Measurements from ENCODE around the gene GARRE1.
"Not testable (repeated sequence)": the region's sequence is repeated elsewhere in the genome, so short reads cannot be mapped to it uniquely, and the experiment has no call there.

The GARRE1 gene, protein sequence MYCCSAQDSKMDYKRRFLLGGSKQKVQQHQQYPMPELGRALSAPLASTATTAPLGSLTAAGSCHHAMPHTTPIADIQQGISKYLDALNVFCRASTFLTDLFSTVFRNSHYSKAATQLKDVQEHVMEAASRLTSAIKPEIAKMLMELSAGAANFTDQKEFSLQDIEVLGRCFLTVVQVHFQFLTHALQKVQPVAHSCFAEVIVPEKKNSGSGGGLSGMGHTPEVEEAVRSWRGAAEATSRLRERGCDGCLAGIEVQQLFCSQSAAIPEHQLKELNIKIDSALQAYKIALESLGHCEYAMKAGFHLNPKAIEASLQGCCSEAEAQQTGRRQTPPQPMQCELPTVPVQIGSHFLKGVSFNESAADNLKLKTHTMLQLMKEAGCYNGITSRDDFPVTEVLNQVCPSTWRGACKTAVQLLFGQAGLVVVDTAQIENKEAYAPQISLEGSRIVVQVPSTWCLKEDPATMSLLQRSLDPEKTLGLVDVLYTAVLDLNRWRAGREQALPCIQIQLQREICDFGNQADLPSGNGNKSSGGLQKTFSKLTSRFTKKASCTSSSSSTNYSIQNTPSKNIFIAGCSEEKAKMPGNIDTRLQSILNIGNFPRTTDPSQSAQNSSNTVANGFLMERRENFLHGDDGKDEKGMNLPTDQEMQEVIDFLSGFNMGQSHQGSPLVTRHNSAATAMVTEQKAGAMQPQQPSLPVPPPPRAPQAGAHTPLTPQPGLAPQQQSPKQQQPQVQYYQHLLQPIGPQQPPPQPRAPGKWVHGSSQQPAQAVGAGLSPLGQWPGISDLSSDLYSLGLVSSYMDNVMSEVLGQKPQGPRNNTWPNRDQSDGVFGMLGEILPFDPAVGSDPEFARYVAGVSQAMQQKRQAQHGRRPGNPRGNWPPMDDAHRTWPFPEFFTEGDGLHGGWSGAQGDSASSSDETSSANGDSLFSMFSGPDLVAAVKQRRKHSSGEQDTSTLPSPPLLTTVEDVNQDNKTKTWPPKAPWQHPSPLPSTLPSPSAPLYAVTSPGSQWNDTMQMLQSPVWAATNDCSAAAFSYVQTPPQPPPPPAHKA (N-terminal part only)

GRCh38 chr19:34254046-34254697 is at the start of gene GARRE1:
GARRE1 (plus strand) TSS chr19:34254554; CDS start chr19:34300474, 45,920 bp downstream.
- DNase-seq, result peak; percentile 84 to 86 (median 85)

GRCh38 chr19:34205324-34205723 is 49.0 kb upstream of the GARRE1 start:
- DNase-seq, result not testable (repeated sequence)

GRCh38 chr19:34208291-34208884 is 46.0 kb upstream of the GARRE1 start:
- no peak for DNase-seq

DNA sequence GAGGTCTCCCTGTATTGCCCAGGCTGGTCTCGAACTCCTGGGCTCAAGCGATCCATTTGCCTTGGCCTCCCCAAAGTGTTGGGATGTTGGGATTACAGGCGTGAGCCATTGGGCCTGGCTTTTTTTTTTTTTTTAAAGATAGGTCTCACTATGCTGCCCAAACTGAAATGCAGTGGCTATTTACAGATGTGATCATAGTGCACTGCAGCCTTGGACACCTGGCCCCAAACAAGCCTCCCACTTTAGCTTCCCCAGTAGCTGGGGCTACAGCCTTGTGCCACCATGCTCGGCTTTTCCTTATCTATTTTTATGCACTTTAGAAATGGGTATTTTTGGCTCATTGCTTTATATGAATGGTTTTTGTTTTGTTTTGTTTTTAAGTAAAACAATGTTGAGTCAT is 44.6 kb upstream of the GARRE1 start:
- no peak for DNase-seq

DNA sequence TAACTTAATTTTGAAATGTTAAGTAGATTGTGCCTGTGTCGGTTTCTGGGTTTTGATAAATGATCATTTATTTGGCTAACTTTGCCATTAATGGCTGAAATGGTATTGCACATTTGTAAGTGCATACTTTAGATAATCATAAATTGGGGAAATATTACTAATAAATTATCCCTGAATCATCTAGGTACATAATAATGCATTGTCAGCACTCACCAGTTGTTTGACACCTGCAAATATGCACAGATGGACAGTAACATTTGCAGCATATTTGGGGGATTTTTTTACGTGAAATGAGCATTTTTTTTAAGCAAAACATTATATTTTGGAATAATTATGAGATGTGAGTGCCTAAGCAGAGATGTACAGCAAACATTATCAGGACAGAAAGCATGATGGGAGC is 41.1 kb upstream of the GARRE1 start:
- no peak for DNase-seq

DNA sequence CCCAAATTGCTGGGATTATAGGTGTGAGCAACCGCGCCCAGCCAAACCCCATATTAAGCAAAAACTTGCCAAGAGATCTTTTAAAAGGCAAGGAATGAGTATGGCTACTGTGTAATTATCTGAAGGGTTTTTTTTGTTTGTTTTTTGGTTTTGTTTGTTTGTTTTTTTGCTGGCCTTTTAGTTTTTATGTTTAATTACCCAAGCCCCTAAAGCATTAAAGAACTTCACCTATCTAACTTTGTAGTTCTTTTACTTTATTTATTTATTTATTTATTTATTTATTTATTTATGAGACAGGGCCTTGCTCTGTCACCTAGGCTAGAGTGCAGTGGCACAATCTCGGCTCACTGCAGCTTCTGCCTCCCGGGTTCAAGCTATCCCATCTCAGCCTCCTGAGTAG is 40.3 kb upstream of the GARRE1 start:
- peak in 1 of 3 experiments; percentile 8 for DNase-seq

DNA sequence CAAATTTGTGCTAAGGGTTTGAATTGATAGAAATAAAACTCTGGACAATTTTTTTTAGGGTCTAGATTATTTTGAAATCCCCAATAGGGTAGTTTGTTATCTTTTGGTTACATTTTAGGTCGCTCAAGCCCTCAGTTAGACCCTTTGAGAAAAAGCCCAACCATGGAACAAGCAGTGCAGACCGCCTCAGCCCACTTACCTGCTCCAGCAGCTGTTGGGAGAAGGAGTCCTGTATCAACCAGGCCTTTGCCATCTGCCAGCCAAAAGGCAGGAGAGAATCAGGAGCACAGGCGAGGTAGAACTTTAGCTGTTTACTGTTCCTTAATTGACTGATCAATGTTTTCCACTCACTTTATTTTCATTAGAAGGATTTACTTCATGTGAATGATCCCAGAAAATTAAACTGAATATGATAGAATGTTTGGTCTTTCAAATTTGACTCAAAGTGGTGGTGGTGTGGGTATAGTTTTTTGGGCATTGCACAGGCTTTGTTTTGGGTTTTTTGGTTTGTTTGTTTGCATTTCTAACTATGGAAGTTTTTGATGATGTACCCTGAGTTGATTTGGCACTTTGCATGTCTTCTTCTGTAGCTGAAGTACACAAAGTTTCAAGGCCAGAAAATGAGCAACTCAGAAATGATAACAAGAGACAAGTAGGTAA is 39.2 kb upstream of the GARRE1 start:
- DNase-seq, result no peak

DNA sequence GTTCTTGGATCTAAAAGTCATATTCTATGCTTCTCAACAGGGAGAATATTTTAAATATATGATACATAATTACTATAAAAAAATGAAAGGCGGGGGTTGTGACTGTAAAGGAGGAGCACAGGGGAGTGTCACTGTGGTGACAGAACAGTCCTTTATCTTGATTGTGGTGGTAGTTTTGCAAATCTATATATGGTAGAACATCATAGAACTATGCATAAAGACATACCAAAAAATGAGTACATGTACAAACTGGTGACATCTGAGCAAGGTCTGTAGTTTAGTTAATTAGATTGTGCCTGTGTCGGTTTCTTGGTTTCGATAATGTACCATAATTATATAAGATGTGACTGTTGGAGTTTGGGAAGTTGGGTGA is 38.7 kb upstream of the GARRE1 start:
- DNase-seq, result no peak

GRCh38 chr19:34216745-34217219 is 37.6 kb upstream of the GARRE1 start:
- DNase-seq, result not testable (repeated sequence)

DNA sequence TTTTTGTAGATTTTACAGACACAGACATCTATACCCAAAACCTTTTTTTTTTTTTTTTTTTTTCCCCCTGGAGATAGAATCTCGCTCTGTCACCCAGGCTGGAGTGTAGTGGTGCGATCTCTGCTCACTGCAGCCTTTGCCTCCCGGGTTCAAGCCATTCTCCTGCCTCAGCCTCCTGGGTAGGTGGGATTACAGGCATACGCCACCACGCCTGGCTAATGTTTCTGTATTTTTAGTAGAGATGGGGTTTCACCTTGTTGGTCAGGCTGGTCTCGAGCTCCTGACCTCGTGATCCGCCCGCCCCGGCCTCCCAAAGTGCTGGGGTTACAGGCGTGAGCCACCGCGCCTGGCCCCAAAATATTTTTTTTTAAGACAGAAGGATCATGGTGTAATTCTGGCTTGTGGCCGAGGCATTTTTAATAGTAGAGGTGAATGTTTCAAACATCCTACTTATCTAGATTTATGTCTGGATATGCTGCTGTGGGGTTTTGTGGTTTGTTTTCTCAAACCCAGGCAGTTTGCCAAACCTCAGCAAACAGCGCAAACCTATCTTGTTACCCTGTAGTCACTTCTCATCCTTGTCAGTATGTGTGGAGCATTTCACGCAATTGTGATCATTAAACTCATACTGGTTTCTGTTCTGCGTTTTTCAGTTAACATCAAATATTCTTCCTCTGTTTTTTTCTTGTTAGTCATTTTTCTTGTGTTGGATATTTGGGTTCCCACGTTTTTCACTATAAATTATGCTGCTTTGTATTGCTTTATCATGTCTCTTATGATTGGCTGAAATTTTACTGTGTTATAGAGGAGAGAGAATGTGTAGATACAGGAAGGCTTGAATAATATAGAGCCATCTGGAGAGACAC is 36.2 kb upstream of the GARRE1 start:
- DNase-seq, result peak; percentile 18 to 88 (median 71)

- no peak for DNase-seq
These were observed 35.6 kb upstream of the GARRE1 start for GRCh38 chr19:34218818-34219164.

DNA sequence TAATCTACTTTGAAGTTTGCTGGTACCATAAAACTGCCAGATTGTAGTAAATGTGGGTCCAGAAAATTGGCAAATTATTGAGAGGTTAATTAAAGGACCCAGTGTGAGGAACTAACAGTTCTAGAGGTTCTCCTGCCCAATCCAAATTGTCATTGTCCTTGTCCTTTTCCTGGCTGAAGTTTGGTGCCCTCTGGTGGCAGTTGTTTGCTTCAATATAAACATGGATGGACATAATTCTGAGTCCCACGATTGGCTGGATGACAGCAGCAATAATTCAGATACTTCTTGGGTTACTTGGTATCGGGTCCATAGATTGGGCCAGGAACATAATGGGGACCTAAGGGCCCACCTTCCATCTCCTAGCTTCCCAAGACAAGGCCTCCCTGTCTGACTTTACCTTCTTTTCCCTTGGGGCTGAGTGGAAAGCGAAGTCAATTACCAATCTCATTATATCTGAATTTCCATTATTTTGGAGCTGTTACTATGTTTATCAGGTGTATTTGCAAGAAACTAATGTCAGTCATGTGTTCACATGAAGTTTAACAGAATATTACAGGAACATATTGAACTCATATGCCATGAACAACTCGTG is 33.8 kb upstream of the GARRE1 start:
- DNase-seq, result peak; percentile 38 to 73 (median 53)

GRCh38 chr19:34222386-34222785 is 32.0 kb upstream of the GARRE1 start:
- DNase-seq, result no peak

- no peak for DNase-seq
These were observed 29.2 kb upstream of the GARRE1 start for GRCh38 chr19:34224996-34225658.

GRCh38 chr19:34225659-34226015 is 28.7 kb upstream of the GARRE1 start:
- DNase-seq, result no peak

- DNase-seq, result no peak
These were observed 28.3 kb upstream of the GARRE1 start for GRCh38 chr19:34226036-34226435.

GRCh38 chr19:34228347-34228746 is 26.0 kb upstream of the GARRE1 start:
- DNase-seq, result no peak

DNA sequence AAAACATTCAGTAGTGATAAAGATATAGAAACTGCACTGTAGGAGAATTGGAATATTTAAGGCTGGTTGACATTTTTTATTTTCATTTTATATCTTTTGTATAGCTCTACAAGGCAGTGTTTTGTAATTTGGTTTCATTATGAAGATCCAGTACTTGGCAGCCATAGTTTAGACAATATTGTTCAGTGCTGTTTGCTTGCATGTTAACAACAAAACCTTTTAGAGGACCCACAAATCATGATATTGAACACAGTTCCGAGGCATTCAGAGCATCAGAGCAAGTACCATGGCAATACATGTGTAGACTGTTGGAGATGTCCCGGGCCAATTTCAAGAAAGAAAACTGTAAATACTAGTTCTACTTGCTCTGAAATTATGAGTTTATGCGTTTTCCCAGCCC is 25.6 kb upstream of the GARRE1 start:
- no peak for DNase-seq

DNA sequence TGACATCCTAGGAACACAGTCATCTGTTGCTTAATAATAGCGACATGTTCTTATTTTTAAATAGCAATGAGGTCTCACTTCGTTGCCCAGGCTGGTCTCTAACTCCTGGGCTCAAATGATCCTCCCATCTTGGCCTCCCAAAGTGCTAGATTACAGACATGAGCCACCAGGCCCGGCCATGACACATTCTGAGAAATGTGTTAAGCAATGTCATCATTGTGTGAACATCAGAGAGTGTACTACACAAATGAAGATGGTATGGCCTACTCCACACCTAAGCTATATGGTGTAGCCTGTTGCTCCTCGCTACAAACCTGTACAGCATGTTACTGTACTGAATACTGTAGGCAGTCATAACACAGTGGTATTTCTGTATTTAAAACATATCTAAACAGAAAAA is 24.6 kb upstream of the GARRE1 start:
- DNase-seq, result no peak

- no peak for DNase-seq
These were observed 23.5 kb upstream of the GARRE1 start for GRCh38 chr19:34230820-34231219.
